NCI-H2227 (cell line): ENCODE measurements around the gene SNRPA.

Experiments used
- DNase-seq: peaks from one replicate; lab custom pipeline; 2025; ENCODE audit not compliant: unreplicated experiment; lab: John Stamatoyannopoulos, UW

SNRPA gene

GRCh38 chr19:40750874-40751537 is at the start of gene SNRPA:
SNRPA (plus strand) TSS chr19:40751203; CDS start chr19:40751409, 206 bp downstream.
- peak; percentile 100 for DNase-seq

DNA sequence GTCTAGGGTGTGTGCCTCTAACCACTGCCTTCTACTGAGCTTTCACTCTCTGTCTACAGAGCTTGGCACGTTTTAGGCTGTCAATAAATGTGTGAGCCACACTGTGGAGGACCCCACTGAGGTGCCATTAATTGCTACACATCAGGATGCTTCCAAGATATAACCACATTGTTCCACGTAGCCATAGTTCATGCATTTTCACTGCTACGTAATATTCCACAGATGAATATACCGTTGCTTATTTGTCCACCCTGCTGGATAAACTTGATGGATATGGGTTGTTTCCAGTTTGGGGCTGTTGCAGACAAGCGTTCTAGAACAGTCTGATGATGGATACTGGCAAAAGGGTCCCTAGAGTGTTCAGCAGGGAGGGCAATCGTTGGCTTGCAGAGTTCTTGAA is 49.2 kb upstream of the SNRPA start:
- no peak for DNase-seq

DNA sequence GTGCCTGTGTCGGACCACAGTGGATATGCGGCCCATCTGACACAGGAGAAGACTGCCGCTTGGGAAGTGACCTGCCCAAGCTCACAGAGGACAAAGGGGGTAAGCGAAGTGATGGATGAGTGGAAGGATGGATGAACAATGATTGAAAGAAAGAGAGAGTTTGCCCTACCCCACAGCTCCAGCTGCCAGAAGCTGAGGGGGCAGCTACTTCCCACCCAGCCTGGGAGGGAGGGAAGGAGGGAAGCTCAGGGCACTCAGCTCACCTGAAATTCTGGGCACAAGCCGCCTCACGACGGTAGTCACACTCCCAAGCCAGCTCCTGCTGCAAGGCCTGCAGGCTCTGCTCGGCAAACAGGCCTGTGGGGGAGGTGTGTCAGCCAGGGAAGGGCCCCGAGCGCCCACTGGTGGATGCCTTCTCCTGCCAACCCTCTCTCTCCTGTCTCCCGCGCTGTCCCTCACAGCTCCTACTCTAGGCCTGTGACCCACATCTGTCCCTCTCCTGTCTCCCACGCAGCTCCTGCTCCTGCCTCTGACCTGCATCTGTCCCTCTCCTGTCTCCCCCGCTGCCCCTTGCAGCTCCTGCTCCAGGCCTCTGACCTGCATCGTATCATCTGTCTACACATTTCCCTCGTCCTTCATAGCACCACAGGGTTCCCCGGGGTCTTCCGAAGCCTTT is 48.5 kb upstream of the SNRPA start:
- peak; percentile 85 for DNase-seq

DNA sequence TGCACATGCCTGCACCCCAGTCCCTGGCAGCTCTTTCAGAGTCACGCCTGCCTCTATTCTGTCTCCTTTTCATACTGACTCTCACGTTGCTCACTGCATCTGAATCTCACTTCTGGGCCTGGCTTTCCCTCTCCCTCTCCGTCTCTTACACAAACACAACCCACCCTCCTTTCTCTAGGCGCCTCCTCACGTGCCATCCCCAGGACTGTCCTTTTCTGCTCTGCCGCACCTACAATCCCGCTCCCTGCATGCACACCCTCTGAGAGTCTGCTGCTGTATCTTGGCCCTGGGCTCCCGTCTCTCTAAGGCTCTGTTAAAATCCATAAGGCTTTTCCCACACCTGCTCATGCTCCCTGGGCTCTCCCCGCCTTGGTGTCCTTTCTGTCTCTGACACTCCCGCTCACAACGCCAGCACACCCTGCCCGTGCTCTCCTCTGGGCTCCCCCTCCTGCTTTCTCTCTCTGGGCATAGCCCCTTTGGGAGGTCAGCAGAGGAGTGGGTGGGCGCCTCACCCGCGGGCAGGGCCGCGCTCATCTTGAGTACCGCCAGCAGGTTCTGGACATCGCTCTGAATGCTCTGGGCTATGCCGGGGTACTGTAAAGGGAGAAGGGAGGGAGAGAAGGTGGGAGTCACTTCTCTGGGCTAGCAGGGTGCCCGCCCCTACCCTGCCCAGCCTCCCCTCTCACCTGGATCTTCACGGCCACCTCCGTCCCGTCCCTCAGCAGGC is 47.8 kb upstream of the SNRPA start:
- DNase-seq, result no peak

DNA sequence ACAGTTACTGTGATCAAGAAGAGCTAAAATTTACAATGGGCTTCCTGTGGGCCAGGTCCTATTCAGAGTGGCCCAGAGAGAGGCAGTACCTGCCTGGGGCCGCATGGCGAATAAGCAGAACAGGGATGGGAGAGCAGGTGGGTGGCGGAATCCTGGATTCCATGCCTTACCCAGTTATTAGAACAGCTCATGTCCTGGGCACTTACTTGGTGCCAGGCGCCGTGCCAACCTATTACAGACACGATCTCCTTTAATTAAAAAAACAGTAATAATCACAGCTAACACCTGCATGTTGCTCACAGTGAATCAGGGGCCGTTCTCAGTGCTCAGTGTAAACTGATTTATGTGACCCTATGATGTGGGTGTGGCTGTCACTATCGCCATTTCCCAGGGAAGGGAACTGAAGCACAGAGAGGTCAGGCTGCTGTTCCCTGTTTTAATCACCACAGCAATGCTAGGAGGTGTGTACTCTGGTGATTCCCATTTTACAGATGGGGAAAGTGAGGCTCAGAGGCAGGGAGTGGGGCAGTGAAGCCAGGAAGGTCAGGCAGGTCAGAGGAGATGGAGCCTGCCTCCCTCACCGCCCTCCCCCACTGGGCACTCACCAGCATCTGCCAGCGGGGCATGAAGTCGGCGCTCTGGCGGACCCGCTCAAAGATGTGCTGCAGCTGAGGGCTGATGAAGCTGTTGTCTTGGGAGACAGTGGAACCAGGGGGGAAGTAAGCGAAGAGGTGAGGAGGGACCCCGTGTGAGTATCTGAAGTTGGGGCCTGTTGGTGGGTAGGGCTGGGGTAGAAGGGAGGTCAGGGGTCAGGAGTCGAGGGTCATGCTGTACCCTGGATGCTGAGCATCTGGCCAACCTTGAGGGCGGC is 46.3 kb upstream of the SNRPA start:
- no peak for DNase-seq

DNA sequence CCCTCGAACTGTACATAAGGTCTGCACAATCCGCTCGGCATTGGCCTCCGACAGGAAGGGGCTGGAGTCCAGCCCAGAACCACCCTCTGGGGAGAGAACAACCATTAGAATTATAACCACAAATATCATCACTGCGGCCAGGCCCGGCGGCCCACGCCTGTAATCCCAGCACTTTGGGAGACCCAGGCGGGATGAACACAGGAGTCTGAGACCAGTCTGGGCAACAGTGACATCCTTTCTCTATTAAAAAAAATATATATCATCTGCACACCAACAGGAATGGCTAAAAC is 45.7 kb upstream of the SNRPA start:
- no peak for DNase-seq

DNA sequence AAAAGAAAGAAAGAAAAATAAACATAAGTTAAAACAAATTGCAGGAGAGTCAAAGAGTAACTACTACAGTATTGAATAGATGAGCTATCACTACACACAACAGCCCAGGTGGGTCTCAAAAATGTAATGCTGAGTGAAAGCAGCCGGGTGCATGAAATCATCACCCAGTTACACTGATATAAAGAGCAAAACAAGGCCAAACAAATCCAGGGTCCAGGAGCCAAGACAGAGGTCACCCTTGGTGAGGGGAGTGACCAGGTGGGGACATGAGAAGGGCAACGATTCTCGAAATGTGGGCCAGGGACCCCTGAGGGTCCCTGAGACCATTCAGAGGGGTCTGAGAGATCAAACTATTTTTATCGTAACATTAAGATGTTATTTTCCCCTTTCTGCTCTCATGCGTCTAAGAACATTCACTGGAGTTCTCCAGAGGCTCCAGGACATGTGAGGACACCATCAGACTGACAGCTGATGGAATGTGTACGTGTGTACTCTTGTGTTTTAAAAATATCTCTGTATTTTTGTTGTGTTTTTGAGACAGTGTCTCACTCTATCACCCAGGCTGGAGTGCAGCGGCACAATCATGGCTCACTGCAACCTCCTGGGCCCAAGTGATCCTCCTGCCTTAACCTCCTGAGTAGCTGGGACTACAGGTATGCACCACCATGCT is 44.9 kb upstream of the SNRPA start:
- no peak for DNase-seq

- no peak for DNase-seq
These were observed 43.4 kb upstream of the SNRPA start for GRCh38 chr19:40707615-40708014.

- no peak for DNase-seq
These were observed 41.2 kb upstream of the SNRPA start for GRCh38 chr19:40709817-40710216.

- DNase-seq, result no peak
These were observed 37.1 kb upstream of the SNRPA start for GRCh38 chr19:40713939-40714338.

- peak; percentile 100 for DNase-seq
These were observed 36.3 kb upstream of the SNRPA start for GRCh38 chr19:40714441-40715299.

DNA sequence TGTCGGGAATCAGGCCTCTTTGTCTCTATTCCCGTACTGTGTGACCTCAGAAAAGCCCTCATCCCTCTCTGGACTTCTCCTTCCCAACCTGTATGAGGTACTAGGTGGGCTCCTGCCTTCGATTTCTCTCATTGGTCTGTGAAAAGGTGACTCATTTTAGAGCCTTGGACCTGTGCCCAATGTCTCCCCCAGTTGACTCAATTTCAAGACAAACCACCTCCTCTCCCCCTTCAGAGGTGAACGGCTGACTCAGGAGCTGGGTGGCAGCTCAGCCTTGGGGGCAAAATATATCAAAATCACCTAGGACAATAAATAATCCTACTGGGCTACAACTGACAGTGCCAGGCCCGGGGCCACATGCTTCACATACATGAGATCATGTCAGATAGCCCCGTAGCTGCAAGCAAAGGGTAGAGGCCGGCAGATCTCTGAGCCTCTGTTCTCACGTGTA is 34.9 kb upstream of the SNRPA start:
- DNase-seq, result no peak

DNA sequence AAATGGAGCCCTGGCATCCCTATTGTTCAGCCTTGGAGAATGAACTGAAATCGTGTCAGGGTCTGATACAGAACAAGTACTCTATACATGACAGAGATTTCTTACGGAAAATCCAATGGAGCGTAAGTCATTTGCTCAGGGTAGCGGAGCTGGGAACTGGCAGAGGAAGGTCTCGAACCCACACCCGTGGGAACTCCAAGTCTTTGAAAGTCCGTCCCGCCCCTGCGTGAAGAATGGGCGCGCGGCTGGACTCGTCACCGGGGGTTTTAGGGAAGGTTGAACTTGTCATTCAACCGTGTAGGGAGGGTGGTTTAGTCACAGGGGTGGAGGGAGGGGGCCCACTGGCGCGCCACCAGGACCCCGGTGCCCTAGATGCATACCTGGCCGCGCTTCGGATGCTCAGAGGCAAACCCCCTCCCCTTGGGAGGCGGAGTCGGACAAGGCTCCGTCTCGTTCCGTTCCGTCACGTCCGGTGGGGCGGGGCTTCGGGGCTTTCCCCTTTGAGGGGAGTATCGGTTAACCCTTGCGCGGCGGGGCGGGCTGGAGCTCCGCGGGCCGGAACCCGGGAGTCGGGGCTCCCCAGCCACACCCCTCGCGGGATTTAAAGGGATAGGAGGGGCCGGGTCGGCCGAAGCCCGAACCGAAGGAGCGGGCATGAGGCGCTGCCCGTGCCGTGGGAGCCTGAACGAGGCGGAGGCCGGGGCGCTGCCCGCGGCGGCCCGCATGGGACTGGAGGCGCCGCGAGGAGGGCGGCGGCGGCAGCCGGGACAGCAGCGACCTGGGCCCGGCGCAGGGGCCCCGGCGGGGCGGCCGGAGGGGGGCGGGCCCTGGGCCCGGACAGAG is 34.3 kb upstream of the SNRPA start, which contains the start of the genes COQ8B and ITPKC:
Gene COQ8B, minus strand, starts transcription at position 405 of the 843 bp plus-strand sequence. CDS start 2,254 bp downstream, outside the sequence.
Gene ITPKC, plus strand, starts transcription at position 631 of the 843 bp plus-strand sequence. Its CDS starts 24 bp downstream, at position 655.
- DNase-seq, result peak; percentile 100

DNA sequence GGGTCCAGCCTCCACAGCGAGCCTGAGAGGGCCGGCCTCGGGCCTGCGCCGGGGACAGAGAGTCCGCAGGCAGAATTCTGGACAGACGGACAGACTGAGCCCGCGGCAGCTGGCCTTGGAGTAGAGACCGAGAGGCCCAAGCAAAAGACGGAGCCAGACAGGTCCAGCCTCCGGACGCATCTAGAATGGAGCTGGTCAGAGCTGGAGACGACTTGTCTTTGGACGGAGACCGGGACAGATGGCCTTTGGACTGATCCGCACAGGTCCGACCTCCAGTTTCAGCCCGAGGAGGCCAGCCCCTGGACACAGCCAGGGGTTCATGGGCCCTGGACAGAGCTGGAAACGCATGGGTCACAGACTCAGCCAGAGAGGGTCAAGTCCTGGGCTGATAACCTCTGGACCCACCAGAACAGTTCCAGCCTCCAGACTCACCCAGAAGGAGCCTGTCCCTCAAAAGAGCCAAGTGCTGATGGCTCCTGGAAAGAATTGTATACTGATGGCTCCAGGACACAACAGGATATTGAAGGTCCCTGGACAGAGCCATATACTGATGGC is 33.6 kb upstream of the SNRPA start:
- DNase-seq, result no peak

DNA sequence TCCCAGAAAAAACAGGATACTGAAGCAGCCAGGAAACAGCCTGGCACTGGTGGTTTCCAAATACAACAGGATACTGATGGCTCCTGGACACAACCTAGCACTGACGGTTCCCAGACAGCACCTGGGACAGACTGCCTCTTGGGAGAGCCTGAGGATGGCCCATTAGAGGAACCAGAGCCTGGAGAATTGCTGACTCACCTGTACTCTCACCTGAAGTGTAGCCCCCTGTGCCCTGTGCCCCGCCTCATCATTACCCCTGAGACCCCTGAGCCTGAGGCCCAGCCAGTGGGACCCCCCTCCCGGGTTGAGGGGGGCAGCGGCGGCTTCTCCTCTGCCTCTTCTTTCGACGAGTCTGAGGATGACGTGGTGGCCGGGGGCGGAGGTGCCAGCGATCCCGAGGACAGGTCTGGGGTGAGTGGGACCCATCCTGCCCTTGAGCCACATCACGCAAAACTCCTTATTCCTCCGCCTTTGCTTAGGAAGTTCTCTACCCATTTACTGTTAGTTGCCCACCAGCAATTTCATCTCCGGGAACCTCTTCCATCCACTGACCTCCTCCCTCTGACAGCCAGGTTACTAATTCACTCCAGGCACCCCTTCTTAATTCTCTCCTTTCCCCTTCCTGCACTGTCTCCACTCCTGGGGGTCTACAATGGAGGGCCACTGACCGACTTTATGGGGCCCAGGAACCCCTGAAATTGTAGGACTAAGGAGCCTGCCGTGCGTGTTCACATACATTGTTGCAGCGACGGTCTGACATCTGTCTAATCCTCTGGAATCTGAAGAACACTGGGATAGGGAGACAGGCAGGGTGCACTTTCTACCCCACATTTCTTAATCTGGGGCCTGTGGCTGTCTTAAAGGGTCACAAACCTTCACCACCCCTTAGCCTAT is 32.9 kb upstream of the SNRPA start:
- DNase-seq, result no peak

- no peak for DNase-seq
These were observed 32.1 kb upstream of the SNRPA start for GRCh38 chr19:40718774-40719391.

DNA sequence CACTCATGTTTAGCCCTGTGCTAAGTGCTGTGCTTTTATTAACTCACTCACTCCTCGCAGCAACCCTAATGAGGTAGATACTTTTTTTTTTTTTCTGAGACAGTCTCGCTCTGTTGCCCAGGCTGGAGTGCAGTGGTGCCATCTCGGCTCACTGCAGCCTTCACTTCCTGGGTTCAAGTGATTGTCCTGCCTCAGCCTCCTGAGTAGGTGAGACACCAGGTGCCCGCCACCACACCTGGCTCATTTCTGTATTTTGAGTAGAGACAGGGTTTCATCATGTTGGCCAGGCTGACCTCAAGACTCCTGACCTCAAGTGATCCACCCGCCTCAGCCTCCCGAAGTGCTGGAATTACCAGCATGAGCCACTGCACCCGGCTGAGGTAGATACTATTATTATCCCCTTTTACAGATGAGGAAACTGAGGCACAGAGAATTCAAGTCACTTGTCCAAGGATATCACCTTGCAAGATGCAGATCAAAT is 31.5 kb upstream of the SNRPA start:
- DNase-seq, result no peak
